K562 (cell line): ENCODE results near the gene MARCKSL1. TPM values are rescaled to one million over a fixed set of nuclear protein-coding genes. Genes with fewer than 3 reads are reported as not detected.

Experiments
- CBFA2T2 ChIP-seq: fragments of 450-650 bp; conservative IDR thresholded peaks from 2 replicates; pipeline ENCODE4 v1.6.1; 2017; ENCODE audit warnings: mild to moderate bottlenecking
- CHD2 ChIP-seq: IDR thresholded peaks from 2 replicates; pipeline ENCODE4 v1.6.1; 2011; ENCODE audit warnings: low read depth, low read length
- CTCFL ChIP-seq: IDR thresholded peaks from 2 replicates; pipeline ENCODE4 v1.6.1; 2011; ENCODE audit warnings: borderline replicate concordance, low read depth, mild to moderate bottlenecking, moderate library complexity, low read length; ENCODE audit not compliant: insufficient read depth, poor library complexity, severe bottlenecking
- E2F8 ChIP-seq: fragments of 450-650 bp; IDR thresholded peaks from 2 replicates; pipeline ENCODE4 v1.7.1; 2018; ENCODE audit warnings: mild to moderate bottlenecking, low read depth; ENCODE audit not compliant: partially characterized antibody
- GABPB1 ChIP-seq: sonication (generic); formaldehyde crosslinking; IDR thresholded peaks from 2 replicates; pipeline ENCODE4 v1.8.0; 2022; ENCODE audit warnings: mild to moderate bottlenecking, missing genetic modification reagents
- GATAD2B ChIP-seq: fragments of 450-650 bp; IDR thresholded peaks from 2 replicates; pipeline ENCODE4 v1.6.1; 2017; ENCODE audit warnings: mild to moderate bottlenecking, borderline replicate concordance
- JUND ChIP-seq, 2 experiments: IDR thresholded peaks; 2 replicates in 1 of 2; 3 replicates in 1 of 2; pipeline ENCODE4 v1.6.1; 2011; ENCODE audit warnings: borderline replicate concordance in 2 of 2, low read depth in 2 of 2, low read length in 2 of 2, improper control_type of control experiment in 1 of 2, missing biosample characterization in 1 of 2, missing genetic modification characterization in 1 of 2, missing genetic modification reagents in 1 of 2
- MED1 ChIP-seq: sonication (generic); formaldehyde crosslinking; IDR thresholded peaks from 2 replicates; pipeline ENCODE4 v1.8.1; 2023; ENCODE audit warnings: missing genetic modification reagents, borderline replicate concordance
- MNT ChIP-seq, 2 experiments: fragments of 450-650 bp; conservative IDR thresholded peaks; 2 replicates each; pipeline ENCODE4 v1.6.1; 2017; ENCODE audit warnings: mild to moderate bottlenecking in 2 of 2, moderate library complexity in 2 of 2
- MTA3 ChIP-seq: fragments of 450-650 bp; formaldehyde crosslinking; IDR thresholded peaks from 2 replicates; pipeline ENCODE4 v1.6.1; 2017; ENCODE audit warnings: mild to moderate bottlenecking, borderline replicate concordance
- MYC ChIP-seq, 2 experiments: fragments of 250-450 bp in 1 of 2; sonication (Bioruptor Pico) in 1 of 2; IDR thresholded peaks; 2 replicates each; pipeline versions ENCODE4 v1.5.1 to v1.6.1; 2012 to 2021; ENCODE audit warnings: low read depth in 2 of 2, borderline replicate concordance in 1 of 2, improper control_type of control experiment in 1 of 2, low read length in 1 of 2, mild to moderate bottlenecking in 1 of 2, moderate library complexity in 1 of 2
- PHF20 ChIP-seq: fragments of 450-650 bp; IDR thresholded peaks from 2 replicates; pipeline ENCODE4 v1.6.1; 2018; ENCODE audit not compliant: partially characterized antibody
- POU5F1 ChIP-seq: fragments of 150-350 bp; IDR thresholded peaks from 2 replicates; pipeline ENCODE4 v1.6.1; 2014; ENCODE audit warnings: borderline replicate concordance, low read length, low read depth, mild to moderate bottlenecking; ENCODE audit not compliant: partially characterized antibody
- RBFOX2 ChIP-seq: fragments of 200-400 bp; formaldehyde crosslinking; IDR thresholded peaks from 2 replicates; pipeline ENCODE4 v1.6.1; 2017; ENCODE audit warnings: low read depth, mild to moderate bottlenecking, low read length, moderate library complexity
- ZBTB17 ChIP-seq: fragments of 450-650 bp; formaldehyde crosslinking; IDR thresholded peaks from 2 replicates; pipeline ENCODE4 v1.4.0; 2020; ENCODE audit warnings: mild to moderate bottlenecking
- ZNF12 ChIP-seq: sonication (generic); formaldehyde crosslinking; IDR thresholded peaks from 2 replicates; pipeline ENCODE4 v1.4.0; 2020; ENCODE audit warnings: mild to moderate bottlenecking, missing genetic modification reagents
- ZNF212 ChIP-seq: fragments of 450-650 bp; formaldehyde crosslinking; IDR thresholded peaks from 2 replicates; pipeline ENCODE4 v1.4.0; 2020; ENCODE audit warnings: mild to moderate bottlenecking
- ZNF511 ChIP-seq: sonication (generic); formaldehyde crosslinking; IDR thresholded peaks from 2 replicates; pipeline ENCODE4 v1.8.0; 2022; ENCODE audit warnings: mild to moderate bottlenecking, missing genetic modification reagents
- ZNF717 ChIP-seq: fragments of 250-450 bp; sonication (Bioruptor Pico); IDR thresholded peaks from 2 replicates; pipeline ENCODE4 v1.5.0; 2021
- ZNF764 ChIP-seq: fragments of 250-450 bp; sonication (Bioruptor Pico); IDR thresholded peaks from 2 replicates; pipeline ENCODE4 v1.4.0; 2020; ENCODE audit warnings: low read depth, mild to moderate bottlenecking, moderate library complexity
- polyA plus RNA-seq, 8 experiments: library from polyadenylated mRNA; depleted of rRNA in 4 of 8; stranded (reverse) in 5 of 8; unstranded in 3 of 8; fragments of >200 nt; fragmentation: Nextera tagmentation in 2 of 8; fragmentation: Illumina TruSeq in 1 of 8; extraction: Ambion mirVana in 2 of 8; extraction: Trizol in 1 of 8; gene quantifications; 2 replicates each; pipeline versions ENCODE4 v1.2.1 to v1.2.3, GENCODE V29; 2011 to 2014; ENCODE audit warnings: inconsistent platforms in 1 of 8, missing spikeins in 1 of 8
- total RNA-seq, 7 experiments: library from RNA; depleted of rRNA in 6 of 7; stranded (reverse); fragments of >200 nt in 6 of 7; fragmentation: Illumina TruSeq in 2 of 7; extraction: Trizol in 2 of 7; gene quantifications; 2 replicates each; pipeline versions ENCODE4 v1.2.1 to v1.2.3, GENCODE V29; 2011 to 2021; ENCODE audit warnings: low replicate concordance in 1 of 7

MARCKSL1 gene
- total and polyA plus RNA-seq, 9 of the 15 experiments (the other 6 are each of a cell fraction or from before 2014, with no cell fraction given): 14.7 to 325 (median 155) TPM

GRCh38 chr1:32334864-32335534 lies 1.0 kb downstream of the MARCKSL1 start (continued):
- no peak for TF ChIP-seq JUND (IDR thresholded peaks at IDR 0.05; ENCODE audit: borderline replicate concordance, low read depth, low read length)
- TF ChIP-seq JUND (tag; IDR thresholded peaks at IDR 0.05; ENCODE audit: borderline replicate concordance, low read depth, low read length): no peak
- peak in 1 of 2 experiments; percentile 62; a peak in 2 of 4 replicates for TF ChIP-seq MNT (conservative IDR thresholded peaks at IDR 0.05)
- TF ChIP-seq PHF20: peak; percentile 19
- TF ChIP-seq RBFOX2: peak; percentile 88
- peak; percentile 44 for TF ChIP-seq E2F8
- TF ChIP-seq GATAD2B: peak; percentile 85
- TF ChIP-seq CHD2: peak; percentile 4; the same call in 1 of the 2 replicates
- TF ChIP-seq GABPB1 (CRISPR knock-in tag): peak; percentile 64
- peak; percentile 96 for TF ChIP-seq CTCFL
- TF ChIP-seq POU5F1: no peak
- no peak for TF ChIP-seq ZNF212 (CRISPR knock-in tag)
- TF ChIP-seq ZNF12 (CRISPR knock-in tag): no peak
- peak; percentile 53; the same call in 1 of the 2 replicates for TF ChIP-seq ZNF511 (CRISPR knock-in tag)
- no peak for TF ChIP-seq ZNF717 (CRISPR knock-in tag)
- TF ChIP-seq CBFA2T2: no peak
- peak; percentile 87 for TF ChIP-seq ZNF764
- TF ChIP-seq MYC (IDR thresholded peaks at IDR 0.05; ENCODE audit: low read depth, low read length): peak; percentile 64
- no peak for TF ChIP-seq MYC (CRISPR knock-in tag; IDR thresholded peaks at IDR 0.05; ENCODE audit: borderline replicate concordance, low read depth)
- peak; percentile 75; the same call in 1 of the 2 replicates for TF ChIP-seq MED1 (CRISPR knock-in tag)
- TF ChIP-seq ZBTB17 (CRISPR knock-in tag): 0 out of 2 replicates have a peak, but pooled peaks have one; percentile 56
- TF ChIP-seq MTA3: peak; percentile 77; the same call in 1 of the 2 replicates
